ENCODE data around the gene TMEFF2.

TMEFF2 gene

GRCh38 chr2:191974676-191975075 is 220.1 kb downstream of the TMEFF2 start:
- DNase-seq, result no peak

GRCh38 chr2:191970867-191971266 is 223.9 kb downstream of the TMEFF2 start:
- DNase-seq, result no peak

- no peak for DNase-seq
These were observed 226.6 kb downstream of the TMEFF2 start for GRCh38 chr2:191968120-191968519.

- no peak for DNase-seq
These were observed 229.0 kb downstream of the TMEFF2 start for GRCh38 chr2:191965733-191966132.

GRCh38 chr2:191961556-191961955 is 233.2 kb downstream of the TMEFF2 start:
- DNase-seq, result no peak

- no peak for DNase-seq
These were observed 235.5 kb downstream of the TMEFF2 start for GRCh38 chr2:191959209-191959608.

GRCh38 chr2:191957996-191958860 is 236.5 kb downstream of the TMEFF2 start:
- no peak for DNase-seq

- DNase-seq, result no peak
These were observed 240.3 kb downstream of the TMEFF2 start for GRCh38 chr2:191954451-191954850.

GRCh38 chr2:191952515-191953270 is 242.0 kb downstream of the TMEFF2 start:
- DNase-seq, result no peak

- DNase-seq, result peak in 1 of 56 donors; percentile 10
These were observed 242.9 kb downstream of the TMEFF2 start for GRCh38 chr2:191951832-191952231.

- DNase-seq, result no peak
These were observed 243.4 kb downstream of the TMEFF2 start for GRCh38 chr2:191951376-191951775.

- DNase-seq, result no peak
These were observed 244.4 kb downstream of the TMEFF2 start for GRCh38 chr2:191950132-191950874.

- no peak for DNase-seq
These were observed 247.5 kb downstream of the TMEFF2 start for GRCh38 chr2:191947235-191947634.

GRCh38 chr2:191946471-191947182 is 248.1 kb downstream of the TMEFF2 start:
- DNase-seq, result no peak

GRCh38 chr2:191945623-191946022 is 249.1 kb downstream of the TMEFF2 start:
- DNase-seq, result no peak

- DNase-seq, result no peak
These were observed 252.0 kb downstream of the TMEFF2 start for GRCh38 chr2:191942739-191943103.

- DNase-seq, result no peak
These were observed 252.5 kb downstream of the TMEFF2 start for GRCh38 chr2:191942090-191942738.

- DNase-seq, result no peak
These were observed 253.3 kb downstream of the TMEFF2 start for GRCh38 chr2:191941376-191941929.

- DNase-seq, result no peak
These were observed 256.0 kb downstream of the TMEFF2 start for GRCh38 chr2:191938779-191939178.

GRCh38 chr2:191936882-191937405 is 257.8 kb downstream of the TMEFF2 start:
- no peak for DNase-seq

All from amygdala (tissue), 56 donors.